MCF 10A (cell line): ENCODE results near the gene LHFPL2. TPM values are rescaled to one million over a fixed set of nuclear protein-coding genes. Genes with fewer than 3 reads are reported as not detected.

Source experiments
- BruUV-seq: library from RNA; stranded (reverse); fragments of 400-500 nt; replicated peaks from 2 replicates; lab custom pipeline; 2021; lab: Mats Ljungman, UMichigan
- CTCF ChIA-PET: fragments of 300-600 bp; sonication (Branson Sonifier 250); formaldehyde crosslinking; extraction: SDS; loops from one replicate; lab custom pipeline; 2021; ENCODE audit warnings: antibody characterized with exemption, inconsistent platforms; lab: Yijun Ruan, JAX
- POLR2A ChIA-PET: fragments of 300-600, 350-650 bp; sonication (Branson Sonifier 250); formaldehyde crosslinking; extraction: SDS; loops from one replicate; lab custom pipeline; 2020; ENCODE audit warnings: antibody characterized with exemption, inconsistent platforms; lab: Yijun Ruan, JAX
- DNase-seq: peaks from one replicate; pipeline ENCODE4 v3.0.0-alpha.2; 2018; ENCODE audit not compliant: unreplicated experiment
- H3K27ac Mint-ChIP-seq: one replicate; pipeline ENCODE4 v1.8.0; 2022; ENCODE audit warnings: mild to moderate bottlenecking, low read depth, mixed read lengths; ENCODE audit not compliant: unreplicated experiment
- H3K27me3 Mint-ChIP-seq: one replicate; pipeline ENCODE4 v1.8.0; 2022; ENCODE audit warnings: mixed read lengths; ENCODE audit not compliant: insufficient read depth, unreplicated experiment
- H3K36me3 Mint-ChIP-seq: one replicate; pipeline ENCODE4 v1.8.0; 2022; ENCODE audit warnings: mild to moderate bottlenecking, moderate library complexity, mixed read lengths; ENCODE audit not compliant: insufficient read depth, unreplicated experiment
- H3K4me1 Mint-ChIP-seq: one replicate; pipeline ENCODE4 v1.8.0; 2022; ENCODE audit warnings: mixed read lengths; ENCODE audit not compliant: insufficient read depth, unreplicated experiment
- H3K4me3 Mint-ChIP-seq: one replicate; pipeline ENCODE4 v1.8.0; 2022; ENCODE audit warnings: mild to moderate bottlenecking, moderate library complexity, mixed read lengths; ENCODE audit not compliant: unreplicated experiment
- H3K9me3 Mint-ChIP-seq: one replicate; pipeline ENCODE4 v1.8.0; 2022; ENCODE audit warnings: mixed read lengths; ENCODE audit not compliant: unreplicated experiment
- intact Hi-C: fragments of 100-400 bp; cut with micrococcal nuclease; formaldehyde crosslinking; loops from 2 replicates; pipeline ENCODE4 v1.14.1; 2022
- total RNA-seq: library from RNA; stranded (reverse); gene quantifications from 2 replicates; pipeline ENCODE4 v1.2.3, GENCODE V29; 2022
- TF ChIP-seq, protein P1 (sequence below): fragments of 200-600 bp; IDR thresholded peaks from one replicate; pipeline ENCODE4 v1.8.0; 2022; ENCODE audit warnings: antibody characterized with exemption, mild to moderate bottlenecking; ENCODE audit not compliant: unreplicated experiment

Gene LHFPL2
- total RNA-seq, 1 experiment from 2014 or later: 45.9 TPM

GRCh38 chr5:78523314-78524193, 125.0 kb downstream of the LHFPL2 start:
- CTCF ChIA-PET: interaction anchor here (0.7 kb wide), 1 partner anchor 257 kb away, joined by 3 read pairs; no protein-coding TSS in a partner anchor
- no peak for DNase-seq
- Mint-ChIP-seq H3K4me3 (no peak overlapping the region), H3K36me3 (peaks cover 15% of the 10 kb centered on the region), H3K4me1 (peaks cover 63% of the 10 kb centered on the region), H3K9me3 (no peaks in the 10 kb centered on the region), H3K27ac (peak overlapping the region; percentile 40), H3K27me3 (no peaks in the 10 kb centered on the region)
- no TSS peak for BruUV-seq
- POLR2A ChIA-PET: interaction anchor here (2.3 kb wide), 1 partner anchor 12 kb away, joined by 4 read pairs; no protein-coding TSS in a partner anchor
- intact Hi-C loops: no loop called here
- TF ChIP-seq, protein P1, sequence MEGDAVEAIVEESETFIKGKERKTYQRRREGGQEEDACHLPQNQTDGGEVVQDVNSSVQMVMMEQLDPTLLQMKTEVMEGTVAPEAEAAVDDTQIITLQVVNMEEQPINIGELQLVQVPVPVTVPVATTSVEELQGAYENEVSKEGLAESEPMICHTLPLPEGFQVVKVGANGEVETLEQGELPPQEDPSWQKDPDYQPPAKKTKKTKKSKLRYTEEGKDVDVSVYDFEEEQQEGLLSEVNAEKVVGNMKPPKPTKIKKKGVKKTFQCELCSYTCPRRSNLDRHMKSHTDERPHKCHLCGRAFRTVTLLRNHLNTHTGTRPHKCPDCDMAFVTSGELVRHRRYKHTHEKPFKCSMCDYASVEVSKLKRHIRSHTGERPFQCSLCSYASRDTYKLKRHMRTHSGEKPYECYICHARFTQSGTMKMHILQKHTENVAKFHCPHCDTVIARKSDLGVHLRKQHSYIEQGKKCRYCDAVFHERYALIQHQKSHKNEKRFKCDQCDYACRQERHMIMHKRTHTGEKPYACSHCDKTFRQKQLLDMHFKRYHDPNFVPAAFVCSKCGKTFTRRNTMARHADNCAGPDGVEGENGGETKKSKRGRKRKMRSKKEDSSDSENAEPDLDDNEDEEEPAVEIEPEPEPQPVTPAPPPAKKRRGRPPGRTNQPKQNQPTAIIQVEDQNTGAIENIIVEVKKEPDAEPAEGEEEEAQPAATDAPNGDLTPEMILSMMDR: no peak

DNA sequence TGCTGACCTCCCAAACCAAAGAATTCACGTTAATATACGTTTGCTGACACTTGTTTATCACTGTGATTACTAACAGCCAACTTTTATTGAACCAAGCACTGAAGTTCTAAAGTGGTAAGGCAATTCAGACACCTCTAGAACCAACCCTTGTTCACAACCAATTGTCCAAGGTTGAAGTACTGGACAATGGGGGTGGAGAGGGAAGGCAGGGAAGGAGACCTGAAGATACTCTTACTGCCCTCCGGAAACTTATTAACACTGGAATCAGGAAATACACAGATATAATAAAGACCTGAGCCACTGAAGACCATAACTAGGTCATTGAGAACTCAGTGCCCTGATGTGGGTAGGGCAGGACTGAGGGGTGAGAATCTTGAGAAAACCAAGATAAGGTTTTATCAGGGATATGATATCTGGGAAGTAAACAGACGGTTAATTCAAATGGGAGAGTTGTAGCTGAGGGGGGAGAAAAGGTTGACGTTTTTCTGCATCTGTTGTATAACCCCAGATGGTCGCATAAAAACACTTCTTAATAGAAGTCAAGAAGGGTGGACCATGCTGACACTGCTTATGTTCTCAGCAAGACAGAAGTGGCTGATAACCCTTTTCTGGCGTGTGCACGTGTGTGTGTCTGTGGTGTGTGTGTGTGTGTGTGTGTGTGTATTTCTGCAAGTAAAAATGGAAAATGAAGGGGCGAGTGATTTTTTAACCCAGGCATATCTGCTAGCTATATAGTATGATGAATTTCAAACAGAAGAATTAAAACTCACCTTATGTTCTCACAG, 125.9 kb downstream of the LHFPL2 start:
- H3K27ac Mint-ChIP-seq: peak overlapping the region; percentile 40
- intact Hi-C loops: no loop called here
- H3K4me3 Mint-ChIP-seq: no peak overlapping the region
- TF ChIP-seq, protein P1: no peak
- peaks cover 65% of the 10 kb centered on the region for H3K4me1 Mint-ChIP-seq
- peaks cover 21% of the 10 kb centered on the region for H3K36me3 Mint-ChIP-seq
- no peaks in the 10 kb centered on the region for H3K9me3 Mint-ChIP-seq
- DNase-seq: no peak
- no peaks in the 10 kb centered on the region for H3K27me3 Mint-ChIP-seq
- ChIA-PET POLR2A (no interaction called here), CTCF (interaction anchor here (0.6 kb wide), 2 partner anchors 15 to 791 kb away, joined by 3 to 4 read pairs; no protein-coding TSS in a partner anchor)
- no TSS peak for BruUV-seq

DNA sequence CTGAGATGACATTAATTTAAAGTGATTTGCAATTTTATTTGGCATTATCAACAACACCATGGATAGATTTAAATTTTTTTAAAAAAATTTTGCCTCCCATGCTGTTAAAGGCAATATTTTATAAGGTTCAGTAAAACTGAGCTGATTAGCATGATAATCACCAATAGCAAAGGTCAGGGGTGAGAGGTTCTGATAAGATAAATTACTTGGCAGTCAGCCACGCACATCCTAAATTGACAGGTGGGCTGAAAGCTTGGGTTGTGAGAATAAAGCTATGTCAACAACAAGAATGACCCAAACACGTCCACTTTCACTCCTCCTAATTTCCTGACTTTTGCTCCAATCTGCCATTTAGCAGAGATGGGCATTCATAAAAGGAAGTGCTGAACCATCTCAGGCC, 127.1 kb downstream of the LHFPL2 start:
- Mint-ChIP-seq H3K27ac (no peak overlapping the region), H3K27me3 (no peaks in the 10 kb centered on the region), H3K9me3 (no peaks in the 10 kb centered on the region), H3K4me1 (peaks cover 61% of the 10 kb centered on the region), H3K36me3 (peaks cover 15% of the 10 kb centered on the region), H3K4me3 (no peak overlapping the region)
- no peak for DNase-seq
- TF ChIP-seq, protein P1: no peak
- POLR2A ChIA-PET: interaction anchor here (3.8 kb wide), 1 partner anchor 7 kb away, joined by 36 read pairs; no protein-coding TSS in a partner anchor
- BruUV-seq: no TSS peak
- CTCF ChIA-PET: interaction anchor here (0.5 to 0.7 kb wide), 3 partner anchors 10 to 286 kb away, joined by 3 read pairs; no protein-coding TSS in a partner anchor
- intact Hi-C loops: no loop called here
